H9 (cell line): ENCODE data around the gene SMIM10. TPM values are rescaled to one million over a fixed set of nuclear protein-coding genes. Genes with fewer than 3 reads are reported as not detected.

Experiments
- DNase-seq: peaks from one replicate; pipeline ENCODE4 v3.0.0-alpha.2; 2017
- H2AFZ ChIP-seq: one replicate; pipeline ENCODE4 v1.6.1; 2013; ENCODE audit warnings: mild to moderate bottlenecking, low read length, control low read depth, moderate library complexity
- H2AK5ac ChIP-seq: 2 replicates; pipeline ENCODE4 v1.6.1; 2013; ENCODE audit warnings: low read length, control low read depth, mixed read lengths; ENCODE audit not compliant: insufficient read length
- H2BK120ac ChIP-seq: one replicate; pipeline ENCODE4 v1.6.1; 2013; ENCODE audit warnings: low read depth, mild to moderate bottlenecking, low read length, control low read depth, inconsistent platforms; ENCODE audit not compliant: poor library complexity, severe bottlenecking
- H2BK12ac ChIP-seq: 2 replicates; pipeline ENCODE4 v1.6.1; 2013; ENCODE audit warnings: low read length, control low read depth, mixed read lengths, low read depth; ENCODE audit not compliant: insufficient read length
- H2BK15ac ChIP-seq: 2 replicates; pipeline ENCODE4 v1.6.1; 2013; ENCODE audit warnings: low read depth, low read length, control low read depth
- H2BK20ac ChIP-seq: one replicate; pipeline ENCODE4 v1.6.1; 2013; ENCODE audit warnings: low read depth, mild to moderate bottlenecking, low read length, control low read depth, inconsistent platforms; ENCODE audit not compliant: poor library complexity, severe bottlenecking
- H2BK5ac ChIP-seq: 2 replicates; pipeline ENCODE4 v1.6.1; 2013; ENCODE audit warnings: low read length, control low read depth, mixed read lengths; ENCODE audit not compliant: insufficient read length
- H3K14ac ChIP-seq: 2 replicates; pipeline ENCODE4 v1.6.1; 2013; ENCODE audit warnings: low read length, control low read depth; ENCODE audit not compliant: insufficient read depth
- H3K18ac ChIP-seq: 2 replicates; pipeline ENCODE4 v1.6.1; 2013; ENCODE audit warnings: low read depth, mild to moderate bottlenecking, mixed read lengths, low read length, control low read depth; ENCODE audit not compliant: insufficient read length
- H3K23ac ChIP-seq: 2 replicates; pipeline ENCODE4 v1.6.1; 2013; ENCODE audit warnings: low read length, control low read depth, mixed read lengths, low read depth; ENCODE audit not compliant: insufficient read length
- H3K23me2 ChIP-seq: 2 replicates; pipeline ENCODE4 v1.6.1; 2013; ENCODE audit warnings: low read depth, mild to moderate bottlenecking, mixed read lengths, low read length, control low read depth; ENCODE audit not compliant: insufficient read length, poor library complexity, severe bottlenecking
- H3K27ac ChIP-seq: 2 replicates; pipeline ENCODE4 v1.5.1; 2013; ENCODE audit warnings: low read length, control low read depth, mixed read lengths, low read depth; ENCODE audit not compliant: insufficient read length
- H3K27me3 ChIP-seq: 2 replicates; pipeline ENCODE4 v1.6.1; 2013; ENCODE audit warnings: low read length, control low read depth, inconsistent platforms; ENCODE audit not compliant: insufficient read depth
- H3K4ac ChIP-seq: 2 replicates; pipeline ENCODE4 v1.6.1; 2013; ENCODE audit warnings: low read depth, mild to moderate bottlenecking, control low read depth, inconsistent platforms, low read length, moderate library complexity
- H3K4me1 ChIP-seq: 2 replicates; pipeline ENCODE4 v1.6.1; 2013; ENCODE audit warnings: low read length, control low read depth, inconsistent platforms; ENCODE audit not compliant: insufficient read depth
- H3K4me2 ChIP-seq: 2 replicates; pipeline ENCODE4 v1.6.1; 2013; ENCODE audit warnings: low read length, control low read depth, mixed read lengths; ENCODE audit not compliant: insufficient read length, insufficient read depth
- H3K56ac ChIP-seq: 2 replicates; pipeline ENCODE4 v1.6.1; 2013; ENCODE audit warnings: low read depth, mild to moderate bottlenecking, mixed read lengths, low read length, control low read depth; ENCODE audit not compliant: insufficient read length
- H3K79me1 ChIP-seq: 2 replicates; pipeline ENCODE4 v1.6.1; 2013; ENCODE audit warnings: low read depth, mild to moderate bottlenecking, moderate library complexity, low read length, control low read depth, inconsistent platforms; ENCODE audit not compliant: insufficient read depth, poor library complexity, severe bottlenecking
- H3K79me2 ChIP-seq: 2 replicates; pipeline ENCODE4 v1.6.1; 2013; ENCODE audit warnings: low read length, control low read depth, inconsistent platforms; ENCODE audit not compliant: insufficient read depth
- H3K9ac ChIP-seq: 2 replicates; pipeline ENCODE4 v1.6.1; 2013; ENCODE audit warnings: low read length, control low read depth, mixed read lengths; ENCODE audit not compliant: insufficient read length; ENCODE audit errors: extremely low read depth
- H3K9me3 ChIP-seq: one replicate; pipeline ENCODE4 v1.6.1; 2013; ENCODE audit warnings: low read depth, low read length, inconsistent platforms; ENCODE audit not compliant: control insufficient read depth
- H3T11ph ChIP-seq: one replicate; pipeline ENCODE4 v1.6.1; 2013; ENCODE audit warnings: mild to moderate bottlenecking, low read length, control low read depth, inconsistent platforms
- H4K20me1 ChIP-seq: one replicate; pipeline ENCODE4 v1.6.1; 2013; ENCODE audit not compliant: control insufficient read depth, insufficient read length, insufficient read depth
- H4K5ac ChIP-seq: 2 replicates; pipeline ENCODE4 v1.6.1; 2013; ENCODE audit warnings: low read depth, mild to moderate bottlenecking, mixed read lengths, low read length, control low read depth; ENCODE audit not compliant: insufficient read length
- H4K8ac ChIP-seq: replicated peaks from 2 replicates; pipeline ENCODE4 v1.6.1; 2013; ENCODE audit warnings: low read length, control low read depth, mixed read lengths, low read depth; ENCODE audit not compliant: insufficient read length
- H4K91ac ChIP-seq: 2 replicates; pipeline ENCODE4 v1.6.1; 2013; ENCODE audit warnings: low read depth, mild to moderate bottlenecking, moderate library complexity, mixed read lengths, low read length, control low read depth; ENCODE audit not compliant: insufficient read length
- H3K27ac Mint-ChIP-seq, 3 experiments: 2 replicates in 2 of 3; 3 replicates in 1 of 3; pipeline ENCODE4 v1.8.0; 2020 to 2021; ENCODE audit warnings: mixed read lengths in 3 of 3, mild to moderate bottlenecking in 1 of 3, moderate library complexity in 1 of 3
- H3K27me3 Mint-ChIP-seq: 2 replicates; pipeline ENCODE4 v1.8.0; 2021; ENCODE audit warnings: low read depth, mild to moderate bottlenecking, moderate library complexity, mixed read lengths
- H3K36me3 Mint-ChIP-seq, 3 experiments: 2 replicates in 2 of 3; 3 replicates in 1 of 3; pipeline ENCODE4 v1.8.0; 2020 to 2021; ENCODE audit warnings: low read depth in 3 of 3, mixed read lengths in 3 of 3; ENCODE audit not compliant: insufficient read depth in 1 of 3
- H3K4me1 Mint-ChIP-seq, 2 experiments: 2 replicates each; pipeline ENCODE4 v1.8.0; 2020; ENCODE audit warnings: mixed read lengths in 2 of 2
- H3K4me3 Mint-ChIP-seq, 2 experiments: 2 replicates in 1 of 2; 3 replicates in 1 of 2; pipeline ENCODE4 v1.8.0; 2020 to 2021; ENCODE audit warnings: mild to moderate bottlenecking in 2 of 2, mixed read lengths in 2 of 2, moderate library complexity in 1 of 2
- H3K9me3 Mint-ChIP-seq, 2 experiments: 2 replicates in 1 of 2; 3 replicates in 1 of 2; pipeline ENCODE4 v1.8.0; 2020; ENCODE audit warnings: mild to moderate bottlenecking in 2 of 2, mixed read lengths in 2 of 2, moderate library complexity in 1 of 2
- CTCF ChIP-seq: fragments of 200-600 bp; sonication (generic); conservative IDR thresholded peaks from 3 replicates; pipeline ENCODE4 v1.8.0; 2021; ENCODE audit warnings: antibody characterized with exemption, mild to moderate bottlenecking
- WGBS: extraction: QIAGEN DNeasy Blood & Tissue Kit; methylation state at CpG from one replicate; pipeline ENCODE4 v1.1.7; 2013; ENCODE audit warnings: missing lambda C conversion rate, low lambda C conversion rate, mixed read lengths; ENCODE audit not compliant: insufficient read length; ENCODE audit errors: extremely low coverage; 5-methylcytosine and 5-hydroxymethylcytosine counted together
- total RNA-seq: library from RNA; stranded (reverse); gene quantifications from 2 replicates; pipeline ENCODE4 v1.2.1, GENCODE V29; 2021

SMIM10 gene
- total RNA-seq, 1 experiment from 2014 or later, result 1.2 TPM

GRCh38 chrX:135003876-135004623 is 13.3 kb downstream of the SMIM10 start:
- H3K23me2 ChIP-seq, result peaks cover 4% of the 10 kb centered on the region
- no peak overlapping the region for H3K23ac ChIP-seq
- H3K4ac ChIP-seq, result no peak overlapping the region
- peak overlapping the region; percentile 73 to 92 (median 88); a peak in 6 of 7 replicates for H3K27ac Mint-ChIP-seq
- H3K27me3 ChIP-seq, result no peaks in the 10 kb centered on the region
- no peak overlapping the region for H4K5ac ChIP-seq
- no peak overlapping the region for H2AK5ac ChIP-seq
- H3K14ac ChIP-seq, result no peak overlapping the region
- H4K91ac ChIP-seq, result no peak overlapping the region
- H3T11ph ChIP-seq, result no peak overlapping the region
- H3K36me3 Mint-ChIP-seq, result no peaks in the 10 kb centered on the region
- H3K56ac ChIP-seq, result no peak overlapping the region
- no peaks in the 10 kb centered on the region for H3K79me1 ChIP-seq
- H3K27me3 Mint-ChIP-seq, result no peaks in the 10 kb centered on the region
- no peak overlapping the region for H2BK15ac ChIP-seq
- no peaks in the 10 kb centered on the region for H3K79me2 ChIP-seq
- peak overlapping the region; percentile 25 for H3K27ac ChIP-seq
- H2AFZ ChIP-seq, result no peak overlapping the region
- H3K4me1 ChIP-seq, result no peaks in the 10 kb centered on the region
- TF ChIP-seq CTCF, result no peak
- peak overlapping the region; percentile 43 for H3K18ac ChIP-seq
- H2BK120ac ChIP-seq, result no peak overlapping the region
- no peak overlapping the region for H2BK12ac ChIP-seq
- H4K20me1 ChIP-seq, result no peaks in the 10 kb centered on the region
- peaks cover 7 to 10% of the 10 kb centered on the region in 2 experiments for H3K4me1 Mint-ChIP-seq
- no peak overlapping the region for H2BK20ac ChIP-seq
- DNase-seq, result peak; percentile 93
- WGBS, result no CpG with 5 or more reads among the region's 35 CpGs
- H3K9ac ChIP-seq, result no peak overlapping the region
- peak overlapping the region; percentile 65 to 80 for H3K4me3 Mint-ChIP-seq
- peaks cover 3 to 65% of the 10 kb centered on the region in 2 experiments; a peak in 4 of 5 replicates for H3K9me3 Mint-ChIP-seq
- peaks cover 23% of the 10 kb centered on the region for H3K9me3 ChIP-seq
- H3K4me2 ChIP-seq, result peak overlapping the region; percentile 57
- no peak overlapping the region for H2BK5ac ChIP-seq
- no peak overlapping the region for H4K8ac ChIP-seq
